ENCODE measurements around the gene ANKRD39.
"Not testable (repeated sequence)": the region's sequence is repeated elsewhere in the genome, so short reads cannot be mapped to it uniquely, and the experiment has no call there.

The ANKRD39 gene

GRCh38 chr2:96807127-96807471 lies 50.7 kb downstream of the ANKRD39 start:
- TF ChIP-seq CTCF (IDR thresholded peaks at IDR 0.05; ENCODE audit: borderline replicate concordance, insufficient read depth, low read depth, low read length), result no peak
- no peak overlapping the region for H3K4me3 ChIP-seq (ENCODE audit: low read depth, low read length)

- no peak overlapping the region for H3K4me3 ChIP-seq (ENCODE audit: low read depth, low read length)
- no peak for TF ChIP-seq CTCF (IDR thresholded peaks at IDR 0.05; ENCODE audit: borderline replicate concordance, insufficient read depth, low read depth, low read length)
Observed at GRCh38 chr2:96806468-96807126, 51.2 kb downstream of the ANKRD39 start.

- H3K4me3 ChIP-seq (ENCODE audit: low read depth, low read length), result not testable (repeated sequence)
Observed at GRCh38 chr2:96805946-96806345, 51.9 kb downstream of the ANKRD39 start.

- no peak for TF ChIP-seq CTCF (IDR thresholded peaks at IDR 0.05; ENCODE audit: borderline replicate concordance, insufficient read depth, low read depth, low read length)
- no peak overlapping the region for H3K4me3 ChIP-seq (ENCODE audit: low read depth, low read length)
Observed at GRCh38 chr2:96804986-96805385, 52.8 kb downstream of the ANKRD39 start.

- no peak overlapping the region for H3K4me3 ChIP-seq (ENCODE audit: low read depth, low read length)
- TF ChIP-seq CTCF (IDR thresholded peaks at IDR 0.05; ENCODE audit: borderline replicate concordance, insufficient read depth, low read depth, low read length), result no peak
Observed at GRCh38 chr2:96802721-96803120, 55.1 kb downstream of the ANKRD39 start.

- no peak overlapping the region for H3K4me3 ChIP-seq (ENCODE audit: low read depth, low read length)
- TF ChIP-seq CTCF (IDR thresholded peaks at IDR 0.05; ENCODE audit: borderline replicate concordance, insufficient read depth, low read depth, low read length), result no peak
Observed at GRCh38 chr2:96801786-96802595, 55.8 kb downstream of the ANKRD39 start.

- no peak overlapping the region for H3K4me3 ChIP-seq (ENCODE audit: low read depth, low read length)
- peak; percentile 97 for TF ChIP-seq CTCF (IDR thresholded peaks at IDR 0.05; ENCODE audit: borderline replicate concordance, insufficient read depth, low read depth, low read length)
Observed at GRCh38 chr2:96801005-96801785, 56.6 kb downstream of the ANKRD39 start.

All from GM12875 (cell line).